HL-60 (cell line): ENCODE results near the gene DTX3.

Experiments
- POLR2AphosphoS5 ChIP-seq: IDR thresholded peaks from 2 replicates; pipeline ENCODE4 v1.6.1; 2012; ENCODE audit warnings: low read depth
- SPI1 ChIP-seq: IDR thresholded peaks from 2 replicates; pipeline ENCODE4 v1.6.1; 2012; ENCODE audit warnings: low read depth, mild to moderate bottlenecking, borderline replicate concordance
- TF ChIP-seq, protein P1 (sequence below): IDR thresholded peaks from one replicate; pipeline ENCODE4 v1.5.1; 2011; ENCODE audit warnings: low read length, control low read depth, inconsistent platforms; ENCODE audit not compliant: insufficient read depth
- TF ChIP-seq, protein P2 (sequence below): IDR thresholded peaks from 2 replicates; pipeline ENCODE4 v1.6.1; 2012; ENCODE audit warnings: low read depth; ENCODE audit not compliant: insufficient replicate concordance

DNA sequence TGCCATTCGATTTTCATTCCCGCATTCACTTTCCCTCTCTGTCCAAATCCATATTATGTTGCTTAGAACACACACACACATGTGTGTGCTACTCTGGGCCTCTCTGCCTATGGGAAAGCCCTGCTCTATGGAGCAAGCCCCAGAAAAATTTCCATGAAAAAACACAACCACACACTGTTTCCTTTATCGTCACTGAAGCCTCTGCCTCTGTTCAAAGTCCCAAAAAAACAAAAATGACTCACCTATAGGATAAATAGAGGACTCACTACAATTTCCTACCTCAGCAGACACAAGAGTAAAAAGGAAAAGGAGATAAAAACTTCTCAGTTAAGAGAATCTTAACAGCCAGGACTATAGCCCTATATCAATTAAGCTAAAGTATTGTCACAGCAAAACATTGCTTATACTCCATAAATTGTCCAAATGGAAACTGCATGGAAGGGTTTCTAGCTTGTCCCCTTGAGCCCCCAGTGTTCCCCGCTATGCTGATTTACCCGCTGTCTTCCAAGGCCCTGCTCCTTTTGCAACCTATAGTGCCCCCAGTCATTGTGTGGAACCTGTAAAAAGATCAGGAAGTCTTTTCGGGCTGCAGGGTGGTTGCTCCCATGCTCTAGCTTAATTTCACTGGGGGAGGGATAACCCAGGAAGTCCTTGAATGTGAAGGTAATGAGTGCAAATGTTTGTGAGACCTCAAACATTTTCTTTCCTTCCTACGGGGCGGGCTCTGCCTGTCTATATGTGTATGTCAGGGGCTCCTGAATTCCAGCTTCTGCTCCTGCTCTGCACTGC, 24.8 kb upstream of the DTX3 start:
- TF ChIP-seq, protein P1, sequence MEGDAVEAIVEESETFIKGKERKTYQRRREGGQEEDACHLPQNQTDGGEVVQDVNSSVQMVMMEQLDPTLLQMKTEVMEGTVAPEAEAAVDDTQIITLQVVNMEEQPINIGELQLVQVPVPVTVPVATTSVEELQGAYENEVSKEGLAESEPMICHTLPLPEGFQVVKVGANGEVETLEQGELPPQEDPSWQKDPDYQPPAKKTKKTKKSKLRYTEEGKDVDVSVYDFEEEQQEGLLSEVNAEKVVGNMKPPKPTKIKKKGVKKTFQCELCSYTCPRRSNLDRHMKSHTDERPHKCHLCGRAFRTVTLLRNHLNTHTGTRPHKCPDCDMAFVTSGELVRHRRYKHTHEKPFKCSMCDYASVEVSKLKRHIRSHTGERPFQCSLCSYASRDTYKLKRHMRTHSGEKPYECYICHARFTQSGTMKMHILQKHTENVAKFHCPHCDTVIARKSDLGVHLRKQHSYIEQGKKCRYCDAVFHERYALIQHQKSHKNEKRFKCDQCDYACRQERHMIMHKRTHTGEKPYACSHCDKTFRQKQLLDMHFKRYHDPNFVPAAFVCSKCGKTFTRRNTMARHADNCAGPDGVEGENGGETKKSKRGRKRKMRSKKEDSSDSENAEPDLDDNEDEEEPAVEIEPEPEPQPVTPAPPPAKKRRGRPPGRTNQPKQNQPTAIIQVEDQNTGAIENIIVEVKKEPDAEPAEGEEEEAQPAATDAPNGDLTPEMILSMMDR, result no peak
- TF ChIP-seq POLR2AphosphoS5 (no peak), SPI1 (no peak)
- TF ChIP-seq, protein P2, sequence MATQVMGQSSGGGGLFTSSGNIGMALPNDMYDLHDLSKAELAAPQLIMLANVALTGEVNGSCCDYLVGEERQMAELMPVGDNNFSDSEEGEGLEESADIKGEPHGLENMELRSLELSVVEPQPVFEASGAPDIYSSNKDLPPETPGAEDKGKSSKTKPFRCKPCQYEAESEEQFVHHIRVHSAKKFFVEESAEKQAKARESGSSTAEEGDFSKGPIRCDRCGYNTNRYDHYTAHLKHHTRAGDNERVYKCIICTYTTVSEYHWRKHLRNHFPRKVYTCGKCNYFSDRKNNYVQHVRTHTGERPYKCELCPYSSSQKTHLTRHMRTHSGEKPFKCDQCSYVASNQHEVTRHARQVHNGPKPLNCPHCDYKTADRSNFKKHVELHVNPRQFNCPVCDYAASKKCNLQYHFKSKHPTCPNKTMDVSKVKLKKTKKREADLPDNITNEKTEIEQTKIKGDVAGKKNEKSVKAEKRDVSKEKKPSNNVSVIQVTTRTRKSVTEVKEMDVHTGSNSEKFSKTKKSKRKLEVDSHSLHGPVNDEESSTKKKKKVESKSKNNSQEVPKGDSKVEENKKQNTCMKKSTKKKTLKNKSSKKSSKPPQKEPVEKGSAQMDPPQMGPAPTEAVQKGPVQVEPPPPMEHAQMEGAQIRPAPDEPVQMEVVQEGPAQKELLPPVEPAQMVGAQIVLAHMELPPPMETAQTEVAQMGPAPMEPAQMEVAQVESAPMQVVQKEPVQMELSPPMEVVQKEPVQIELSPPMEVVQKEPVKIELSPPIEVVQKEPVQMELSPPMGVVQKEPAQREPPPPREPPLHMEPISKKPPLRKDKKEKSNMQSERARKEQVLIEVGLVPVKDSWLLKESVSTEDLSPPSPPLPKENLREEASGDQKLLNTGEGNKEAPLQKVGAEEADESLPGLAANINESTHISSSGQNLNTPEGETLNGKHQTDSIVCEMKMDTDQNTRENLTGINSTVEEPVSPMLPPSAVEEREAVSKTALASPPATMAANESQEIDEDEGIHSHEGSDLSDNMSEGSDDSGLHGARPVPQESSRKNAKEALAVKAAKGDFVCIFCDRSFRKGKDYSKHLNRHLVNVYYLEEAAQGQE, result no peak
